GM12878 (cell line): ENCODE measurements around the gene BRAT1. TPM values are rescaled to one million over a fixed set of nuclear protein-coding genes. Genes with fewer than 3 reads are reported as not detected.

Source experiments
- ATAC-seq: fragments of 200-7000 bp; cut with Tn5 transposase; 3 replicates; pipeline ENCODE4 v1.9.1; 2020; ENCODE audit warnings: mild to moderate bottlenecking, moderate library complexity
- Bru-seq: library from RNA; stranded (reverse); fragments of 400-500 nt; gene quantifications from one replicate; lab custom pipeline; 2021; lab: Mats Ljungman, UMichigan
- BruChase-seq, 2 experiments: library from RNA; stranded (reverse); fragments of 400-500 nt; gene quantifications; one replicate each; lab custom pipeline; 2021; lab: Mats Ljungman, UMichigan
- BruUV-seq: library from RNA; stranded (reverse); fragments of 400-500 nt; replicated peaks from 2 replicates; lab custom pipeline; 2021; lab: Mats Ljungman, UMichigan
- CTCF ChIA-PET: fragments of 300-600 bp; sonication (Branson Sonifier 250); formaldehyde crosslinking; extraction: SDS; loops from one replicate; lab custom pipeline; 2021; ENCODE audit warnings: inconsistent platforms; lab: Yijun Ruan, JAX
- POLR2A ChIA-PET: fragments of 350-600 bp; formaldehyde crosslinking; extraction: SDS; loops from one replicate; lab custom pipeline; 2021; ENCODE audit warnings: inconsistent platforms; lab: Charles Lee
- RAD21 ChIA-PET: fragments of 300-600 bp; sonication (Branson Sonifier 250); formaldehyde crosslinking; loops from one replicate; lab custom pipeline; 2023; ENCODE audit warnings: antibody characterized with exemption; ENCODE audit not compliant: unreplicated experiment; lab: Charles Lee
- SMC1A ChIA-PET: fragments of 300-600 bp; sonication (Branson Sonifier 250); formaldehyde crosslinking; loops from one replicate; lab custom pipeline; 2023; ENCODE audit not compliant: unreplicated experiment, uncharacterized antibody; lab: Charles Lee
- DNase-seq: peaks from one replicate; pipeline ENCODE4 v3.0.0-alpha.2; 2011; ENCODE audit warnings: low read depth, low spot score
- FAIRE-seq: peaks from 3 replicates; lab custom pipeline; 2011; peaks lifted over from hg19 to GRCh38; lab: Jason Lieb, UNC
- H2AFZ ChIP-seq: 2 replicates; pipeline ENCODE4 v1.6.0; 2011; ENCODE audit warnings: low read depth, low read length, control low read depth; ENCODE audit not compliant: control insufficient read depth
- H3K27ac ChIP-seq: 2 replicates; pipeline ENCODE4 v1.5.1; 2011; ENCODE audit warnings: control low read depth; ENCODE audit not compliant: control insufficient read depth, insufficient read depth
- H3K27me3 ChIP-seq, 2 experiments: replicated peaks in 1 of 2; 2 replicates each; pipeline versions ENCODE4 v1.6.0 to v1.6.1; 2011; ENCODE audit warnings: low read length in 1 of 2; ENCODE audit not compliant: control insufficient read depth in 2 of 2, insufficient read depth in 2 of 2
- H3K36me3 ChIP-seq, 2 experiments: 2 replicates each; pipeline ENCODE4 v1.5.1; 2011; ENCODE audit warnings: low read length in 1 of 2; ENCODE audit not compliant: control insufficient read depth in 2 of 2, insufficient read depth in 2 of 2
- H3K4me1 ChIP-seq: 2 replicates; pipeline ENCODE4 v1.6.1; 2011; ENCODE audit warnings: mild to moderate bottlenecking, low read length, moderate library complexity, mixed read lengths; ENCODE audit not compliant: control insufficient read depth, insufficient read depth
- H3K4me2 ChIP-seq: 2 replicates; pipeline ENCODE4 v1.6.0; 2011; ENCODE audit warnings: control low read depth; ENCODE audit not compliant: control insufficient read depth, insufficient read depth
- H3K4me3 ChIP-seq: fragments of 200-600 bp; sonication (generic); 2 replicates; pipeline ENCODE4 v1.5.1; 2016
- H3K79me2 ChIP-seq: 2 replicates; pipeline ENCODE4 v1.6.0; 2011; ENCODE audit warnings: low read length; ENCODE audit not compliant: control insufficient read depth, insufficient read depth
- H3K9ac ChIP-seq: 2 replicates; pipeline ENCODE4 v1.8.0; 2011; ENCODE audit warnings: low read length, control low read depth, mixed read lengths; ENCODE audit not compliant: control insufficient read depth, insufficient read depth
- H3K9me3 ChIP-seq: replicated peaks from 3 replicates; pipeline ENCODE4 v1.5.1; 2011; ENCODE audit warnings: mild to moderate bottlenecking, low read length; ENCODE audit not compliant: control insufficient read depth, insufficient read depth
- H4K20me1 ChIP-seq: 2 replicates; pipeline ENCODE4 v1.6.0; 2011; ENCODE audit not compliant: control insufficient read depth, insufficient read depth
- BACH1 ChIP-seq: fragments of 450-650 bp; IDR thresholded peaks from 2 replicates; pipeline ENCODE4 v1.6.1; 2017; ENCODE audit warnings: mild to moderate bottlenecking, borderline replicate concordance
- CHD1 ChIP-seq: IDR thresholded peaks from 2 replicates; pipeline ENCODE4 v1.6.1; 2012; ENCODE audit warnings: low read depth, low read length, improper control_type of control experiment
- FOXK2 ChIP-seq: fragments of 450-650 bp; IDR thresholded peaks from 2 replicates; pipeline ENCODE4 v1.6.1; 2017; ENCODE audit warnings: mild to moderate bottlenecking, moderate library complexity
- IKZF2 ChIP-seq, 2 experiments: fragments of 450-650 bp; IDR thresholded peaks; 2 replicates each; pipeline ENCODE4 v1.6.1; 2017; ENCODE audit warnings: mild to moderate bottlenecking in 2 of 2, moderate library complexity in 2 of 2
- POLR2A ChIP-seq: IDR thresholded peaks from 2 replicates; pipeline ENCODE4 v1.6.1; 2011; ENCODE audit warnings: low read depth, mild to moderate bottlenecking, low read length
- SMAD1 ChIP-seq: fragments of 450-650 bp; IDR thresholded peaks from 2 replicates; pipeline ENCODE4 v1.6.1; 2018; ENCODE audit warnings: mild to moderate bottlenecking, low read depth; ENCODE audit not compliant: partially characterized antibody
- STAT1 ChIP-seq: fragments of 450-650 bp; conservative IDR thresholded peaks from 2 replicates; pipeline ENCODE4 v1.6.1; 2014; ENCODE audit warnings: antibody characterized with exemption, mild to moderate bottlenecking
- ZBED1 ChIP-seq: IDR thresholded peaks from 2 replicates; pipeline ENCODE4 v1.6.1; 2016; ENCODE audit warnings: borderline replicate concordance
- WGBS: methylation state at CpG from one replicate; pipeline ENCODE4 v1.1.6; 2016; ENCODE audit warnings: low lambda C conversion rate; ENCODE audit not compliant: insufficient replicate concordance, insufficient coverage; ENCODE audit errors: missing lambda C conversion rate; 5-methylcytosine and 5-hydroxymethylcytosine counted together
- in situ Hi-C: fragments of 300-500 bp; cut with MboI; formaldehyde crosslinking; loops from 9 replicates; pipeline ENCODE4 v1.14.3; 2018; ENCODE audit warnings: mixed read lengths
- intact Hi-C: fragments of 100-400 bp; cut with micrococcal nuclease; formaldehyde crosslinking; loops from one replicate; pipeline ENCODE4 v1.14.2; 2022; ENCODE audit not compliant: unreplicated experiment
- long read RNA-seq, 2 experiments: library from polyadenylated mRNA; unstranded; transcript quantifications; one replicate each; pipeline ENCODE4 v2.0.0, GENCODE V29; 2019 to 2020
- polyA minus RNA-seq, 3 experiments: library from RNA; depleted of rRNA, polyadenylated mRNA; stranded (reverse); fragments of >200 nt; gene quantifications; 2 replicates each; pipeline ENCODE4 v1.2.3, GENCODE V29; 2011
- polyA plus RNA-seq, 11 experiments: library from polyadenylated mRNA; depleted of rRNA in 4 of 11; unstranded in 6 of 11; stranded (reverse) in 5 of 11; fragments of >200 nt; fragmentation: Nextera tagmentation in 4 of 11; fragmentation: Illumina TruSeq in 1 of 11; extraction: Ambion mirVana in 4 of 11; extraction: Trizol in 1 of 11; gene quantifications; 1 replicate in 1 of 11; 2 replicates in 10 of 11; pipeline versions ENCODE4 v1.2.1 to v1.2.3, GENCODE V29; 2011 to 2016; ENCODE audit warnings: inconsistent platforms in 2 of 11, missing spikeins in 2 of 11, low read depth in 1 of 11
- total RNA-seq, 4 experiments: library from RNA; depleted of rRNA in 3 of 4; stranded (reverse); fragments of >200 nt in 3 of 4; fragmentation: Illumina TruSeq in 1 of 4; extraction: Trizol in 1 of 4; gene quantifications; 2 replicates each; pipeline versions ENCODE4 v1.2.1 to v1.2.3, GENCODE V29; 2013 to 2021
- TF ChIP-seq, protein P1 (sequence below): fragments of 450-650 bp; IDR thresholded peaks from 2 replicates; pipeline ENCODE4 v1.6.1; 2017; ENCODE audit warnings: mild to moderate bottlenecking, low read depth, inconsistent platforms; ENCODE audit not compliant: poor library complexity, severe bottlenecking
- TF ChIP-seq, protein P2 (sequence below): IDR thresholded peaks from 2 replicates; pipeline ENCODE4 v1.6.1; 2012; ENCODE audit warnings: low read length, inconsistent platforms

Gene BRAT1
- 26.3 and 30.6 TPM in 2 replicates for total RNA-seq (2013; cell fraction: nucleolus; rRNA removed)
- total RNA-seq (2014; rRNA removed) (27.2 and 35.2 TPM in 2 replicates), total RNA-seq (2014; rRNA removed; fragmentation: Illumina TruSeq; extraction: Trizol) (4.1 and 5.2 TPM in 2 replicates), total RNA-seq (2021) (31.0 and 32.8 TPM in 2 replicates), polyA plus RNA-seq (2011; rRNA removed) (2.9 and 8.1 TPM in 2 replicates), polyA plus RNA-seq (2014; fragmentation: Illumina TruSeq; extraction: Trizol) (0.76 and 3.3 TPM in 2 replicates), polyA plus RNA-seq (2014; fragmentation: Nextera tagmentation; extraction: Ambion mirVana) (under 1 TPM; 0.13 to 0.68 TPM), polyA plus RNA-seq (2014; rRNA removed) (23.8 and 32.6 TPM in 2 replicates), polyA plus RNA-seq (2016; fragmentation: Nextera tagmentation; extraction: Ambion mirVana) (10 to 100 TPM; 43.6 to 53.3 TPM), polyA minus RNA-seq (2011; rRNA and poly(A)+ RNA removed) (3.9 and 12.8 TPM in 2 replicates), Bru-seq, nascent RNA (percentile 64 among the genes with signal in this experiment), BruChase-seq, experiment 1, labeled RNA remaining after a 6-hour chase (percentile 68 among the genes with signal in this experiment), BruChase-seq, experiment 2, labeled RNA remaining after a 2-hour chase (percentile 64 among the genes with signal in this experiment)
- polyA plus RNA-seq (2011; ENCODE audit: low read depth), result 4.9 TPM
- 13.5 and 22.0 TPM in 2 replicates for polyA plus RNA-seq (2011; cell fraction: cytosol; rRNA removed)
- 101 and 131 TPM in 2 replicates for polyA plus RNA-seq (2011; cell fraction: nucleus; rRNA removed)
- 16.8 and 17.2 TPM in 2 replicates for polyA plus RNA-seq (2012)
- 9.5 and 9.9 TPM in 2 replicates for polyA minus RNA-seq (2011; cell fraction: cytosol; rRNA and poly(A)+ RNA removed)
- 10.8 and 17.3 TPM in 2 replicates for polyA minus RNA-seq (2011; cell fraction: nucleus; rRNA and poly(A)+ RNA removed)
- long read RNA-seq, experiment 1, transcript BRAT1-201 (14 exons, 2,915 nt), result major isoform, 26 of 55 reads
- long read RNA-seq, experiment 1, partial matches to known transcripts, result 13 of 55 reads
- long read RNA-seq, experiment 1, other reads (novel, unspliced or antisense), result 16 of 55 reads
- long read RNA-seq, experiment 2, partial matches to known transcripts, result 1 of 7 reads
- long read RNA-seq, experiment 2, other reads (novel, unspliced or antisense), result 4 of 7 reads

DNA sequence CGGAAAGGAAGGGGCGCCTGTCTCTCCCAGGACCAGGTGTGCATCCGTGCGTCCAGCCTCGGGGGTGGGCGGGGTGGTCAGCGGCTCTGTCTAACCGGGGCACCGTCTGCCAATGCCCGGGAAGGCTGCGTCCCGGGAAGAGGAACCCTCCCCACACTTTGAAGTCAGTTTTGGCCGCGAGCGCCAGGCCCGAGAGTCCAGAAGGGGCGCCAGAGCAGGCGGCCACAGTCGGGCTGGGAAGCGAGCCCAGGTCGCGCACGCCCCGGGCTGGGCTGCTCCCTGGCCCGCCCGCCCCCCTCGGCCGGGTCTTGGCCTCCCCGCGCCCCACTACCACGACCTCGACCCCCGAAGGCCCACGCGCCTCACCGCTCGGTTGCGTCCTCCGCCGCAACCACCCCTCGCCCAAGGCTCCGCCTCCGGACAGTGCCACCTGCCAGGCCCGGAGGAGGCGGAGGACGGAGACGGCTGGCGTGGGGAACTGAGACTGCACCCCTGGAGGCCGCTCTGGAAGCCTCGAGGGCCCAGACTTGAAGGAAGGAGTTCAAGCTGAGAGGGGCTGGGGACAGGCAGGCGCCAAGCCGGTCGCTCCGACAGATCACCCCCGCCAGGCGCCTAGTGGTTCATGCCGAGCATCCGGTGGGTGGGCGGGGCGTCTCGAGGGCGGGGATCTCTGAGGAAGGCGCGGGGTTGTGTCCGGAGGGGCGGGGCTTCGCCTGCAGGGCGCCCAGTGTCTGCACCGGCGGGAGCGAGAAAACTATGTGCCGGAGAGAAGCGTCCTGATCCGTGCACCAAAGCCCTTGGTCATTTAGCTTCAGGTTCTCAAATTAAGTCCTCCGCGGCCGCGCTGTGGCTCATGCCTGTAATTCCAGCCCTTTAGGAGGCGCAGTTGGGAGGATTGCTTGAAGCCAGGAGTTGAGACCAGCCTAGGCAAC, at the start of gene BRAT1:
BRAT1 (minus strand) TSS at position 404 of the 932 bp plus-strand sequence. CDS start 1,093 bp downstream, outside the sequence.
- Histone ChIP-seq H3K27me3 (no peaks in the 10 kb centered on the region), H3K9ac (peak within 1 kb of the TSS; percentile 98), H2AFZ (peak within 1 kb of the TSS; percentile 100), H3K79me2 (peaks cover 25% of the 10 kb centered on the region), H3K4me1 (peaks cover 17% of the 10 kb centered on the region), H3K27ac (peak within 1 kb of the TSS; percentile 99), H3K9me3 (no peaks in the 10 kb centered on the region), H3K36me3 (no peaks in the 10 kb centered on the region; a peak in 1 of 4 replicates), H3K4me2 (peak within 1 kb of the TSS; percentile 94), H4K20me1 (no peaks in the 10 kb centered on the region), H3K4me3 (peak within 1 kb of the TSS; percentile 96)
- BruUV-seq, result no TSS peak
- in situ Hi-C loops (no loop called here), intact Hi-C loops (no loop called here)
- ChIA-PET CTCF (interaction anchor here (1.0 kb wide), 1 partner anchor 87 kb away, joined by 4 read pairs; no protein-coding TSS in a partner anchor), POLR2A (interaction anchor here (0.6 to 1.3 kb wide), 3 partner anchors 12 to 314 kb away, joined by 3 read pairs; no protein-coding TSS in a partner anchor), RAD21 (no interaction called here), SMC1A (no interaction called here)
- DNase-seq, result peak; percentile 41
- peak; percentile 82 for FAIRE-seq
- WGBS, result 1% methylated on average over 58 of the region's 79 CpGs
- ATAC-seq, result peak; percentile 85
- no peak for TF ChIP-seq SMAD1
- TF ChIP-seq FOXK2, result peak; percentile 98
- TF ChIP-seq BACH1, result no peak; the same call in 1 of the 2 replicates
- TF ChIP-seq CHD1, result peak; percentile 98
- TF ChIP-seq IKZF2 (IDR thresholded peaks at IDR 0.05), result no peak
- TF ChIP-seq, protein P1, sequence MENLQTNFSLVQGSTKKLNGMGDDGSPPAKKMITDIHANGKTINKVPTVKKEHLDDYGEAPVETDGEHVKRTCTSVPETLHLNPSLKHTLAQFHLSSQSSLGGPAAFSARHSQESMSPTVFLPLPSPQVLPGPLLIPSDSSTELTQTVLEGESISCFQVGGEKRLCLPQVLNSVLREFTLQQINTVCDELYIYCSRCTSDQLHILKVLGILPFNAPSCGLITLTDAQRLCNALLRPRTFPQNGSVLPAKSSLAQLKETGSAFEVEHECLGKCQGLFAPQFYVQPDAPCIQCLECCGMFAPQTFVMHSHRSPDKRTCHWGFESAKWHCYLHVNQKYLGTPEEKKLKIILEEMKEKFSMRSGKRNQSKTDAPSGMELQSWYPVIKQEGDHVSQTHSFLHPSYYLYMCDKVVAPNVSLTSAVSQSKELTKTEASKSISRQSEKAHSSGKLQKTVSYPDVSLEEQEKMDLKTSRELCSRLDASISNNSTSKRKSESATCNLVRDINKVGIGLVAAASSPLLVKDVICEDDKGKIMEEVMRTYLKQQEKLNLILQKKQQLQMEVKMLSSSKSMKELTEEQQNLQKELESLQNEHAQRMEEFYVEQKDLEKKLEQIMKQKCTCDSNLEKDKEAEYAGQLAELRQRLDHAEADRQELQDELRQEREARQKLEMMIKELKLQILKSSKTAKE, result peak; percentile 81
- 0 out of 2 replicates have a peak, but pooled peaks have one; percentile 54 for TF ChIP-seq STAT1
- TF ChIP-seq, protein P2, sequence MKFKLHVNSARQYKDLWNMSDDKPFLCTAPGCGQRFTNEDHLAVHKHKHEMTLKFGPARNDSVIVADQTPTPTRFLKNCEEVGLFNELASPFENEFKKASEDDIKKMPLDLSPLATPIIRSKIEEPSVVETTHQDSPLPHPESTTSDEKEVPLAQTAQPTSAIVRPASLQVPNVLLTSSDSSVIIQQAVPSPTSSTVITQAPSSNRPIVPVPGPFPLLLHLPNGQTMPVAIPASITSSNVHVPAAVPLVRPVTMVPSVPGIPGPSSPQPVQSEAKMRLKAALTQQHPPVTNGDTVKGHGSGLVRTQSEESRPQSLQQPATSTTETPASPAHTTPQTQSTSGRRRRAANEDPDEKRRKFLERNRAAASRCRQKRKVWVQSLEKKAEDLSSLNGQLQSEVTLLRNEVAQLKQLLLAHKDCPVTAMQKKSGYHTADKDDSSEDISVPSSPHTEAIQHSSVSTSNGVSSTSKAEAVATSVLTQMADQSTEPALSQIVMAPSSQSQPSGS, result no peak
- TF ChIP-seq POLR2A, result peak; percentile 94
- TF ChIP-seq ZBED1, result no peak
